Caco-2 (cell line): ENCODE data around the gene TSHZ2. TPM values are rescaled to one million over a fixed set of nuclear protein-coding genes. Genes with fewer than 3 reads are reported as not detected.

Experiments used
- BruUV-seq: library from RNA; stranded (reverse); fragments of 400-500 nt; replicated peaks from 2 replicates; lab custom pipeline; 2021; lab: Mats Ljungman, UMichigan
- CTCF ChIA-PET: fragments of 300-600 bp; sonication (Branson Sonifier 250); formaldehyde crosslinking; loops from one replicate; lab custom pipeline; 2022; ENCODE audit warnings: antibody characterized with exemption; lab: Charles Lee
- POLR2A ChIA-PET: fragments of 300-600 bp; sonication (Branson Sonifier 250); formaldehyde crosslinking; loops from one replicate; lab custom pipeline; 2022; ENCODE audit warnings: antibody characterized with exemption; lab: Charles Lee
- DNase-seq, 2 experiments: peaks; one replicate each; pipeline versions ENCODE4 v3.0.0 to v3.0.0-alpha.2; 2020 to 2022
- H3K27me3 ChIP-seq: replicated peaks from 2 replicates; pipeline ENCODE4 v1.6.0; 2011; ENCODE audit warnings: low read length; ENCODE audit not compliant: control insufficient read depth, insufficient read depth
- H3K36me3 ChIP-seq: 2 replicates; pipeline ENCODE4 v1.5.1; 2011; ENCODE audit warnings: low read length; ENCODE audit not compliant: control insufficient read depth, insufficient read depth
- H3K4me1 ChIP-seq: fragments of 250-450 bp; sonication (Bioruptor Pico); 2 replicates; pipeline ENCODE4 v1.5.1; 2020; ENCODE audit warnings: mild to moderate bottlenecking
- H3K4me3 ChIP-seq: 2 replicates; pipeline ENCODE4 v1.5.1; 2011; ENCODE audit warnings: low read depth, mild to moderate bottlenecking, control low read depth, low read length
- H3K9me3 ChIP-seq: fragments of 250-450 bp; sonication (Bioruptor Pico); 2 replicates; pipeline ENCODE4 v1.5.1; 2020; ENCODE audit warnings: mild to moderate bottlenecking, moderate library complexity
- H3K27ac Mint-ChIP-seq: one replicate; pipeline ENCODE4 v1.8.0; 2022; ENCODE audit warnings: mixed read lengths; ENCODE audit not compliant: unreplicated experiment
- H3K27me3 Mint-ChIP-seq: one replicate; pipeline ENCODE4 v1.8.0; 2022; ENCODE audit warnings: mixed read lengths; ENCODE audit not compliant: insufficient read depth, unreplicated experiment
- H3K36me3 Mint-ChIP-seq: one replicate; pipeline ENCODE4 v1.8.0; 2022; ENCODE audit warnings: mild to moderate bottlenecking, mixed read lengths; ENCODE audit not compliant: insufficient read depth, unreplicated experiment
- H3K4me1 Mint-ChIP-seq: one replicate; pipeline ENCODE4 v1.8.0; 2022; ENCODE audit warnings: low read depth, mixed read lengths; ENCODE audit not compliant: unreplicated experiment
- H3K4me3 Mint-ChIP-seq: one replicate; pipeline ENCODE4 v1.8.0; 2022; ENCODE audit warnings: mild to moderate bottlenecking, moderate library complexity, mixed read lengths; ENCODE audit not compliant: unreplicated experiment
- H3K9me3 Mint-ChIP-seq: one replicate; pipeline ENCODE4 v1.8.0; 2022; ENCODE audit warnings: mixed read lengths; ENCODE audit not compliant: unreplicated experiment
- CTCF ChIP-seq, 2 experiments: fragments of 200-600 bp in 1 of 2; IDR thresholded peaks; 1 replicate in 1 of 2; 2 replicates in 1 of 2; pipeline versions ENCODE4 v1.5.1 to v1.8.0; 2011 to 2022; ENCODE audit warnings: antibody characterized with exemption in 1 of 2, control low read depth in 1 of 2, inconsistent platforms in 1 of 2, low read depth in 1 of 2, low read length in 1 of 2, mild to moderate bottlenecking in 1 of 2, moderate library complexity in 1 of 2; ENCODE audit not compliant: insufficient read depth in 1 of 2, severe bottlenecking in 1 of 2, unreplicated experiment in 1 of 2
- intact Hi-C: fragments of 100-400 bp; cut with micrococcal nuclease; formaldehyde crosslinking; loops from one replicate; pipeline ENCODE4 v1.10.0; 2022; ENCODE audit not compliant: unreplicated experiment
- total RNA-seq: library from RNA; stranded (reverse); gene quantifications from 2 replicates; pipeline ENCODE4 v1.2.3, GENCODE V29; 2022

TSHZ2 gene
- total RNA-seq, 1 experiment from 2014 or later = 0.07 TPM

- no peak for DNase-seq
- H3K9me3 Mint-ChIP-seq = no peaks in the 10 kb centered on the region
- Histone ChIP-seq H3K27me3 (no peaks in the 10 kb centered on the region), H3K36me3 (no peaks in the 10 kb centered on the region), H3K4me3 (no peak overlapping the region), H3K4me1 (no peaks in the 10 kb centered on the region), H3K9me3 (no peaks in the 10 kb centered on the region)
- H3K27ac Mint-ChIP-seq = no peak overlapping the region
- BruUV-seq = no TSS peak
- no peaks in the 10 kb centered on the region for H3K27me3 Mint-ChIP-seq
- no peaks in the 10 kb centered on the region for H3K36me3 Mint-ChIP-seq
- CTCF ChIA-PET = no interaction called here
- no peak for TF ChIP-seq CTCF (IDR thresholded peaks at IDR 0.05; ENCODE audit: insufficient read depth in 1 of 2, low read depth in 1 of 2, low read length in 1 of 2, severe bottlenecking in 1 of 2, unreplicated experiment in 1 of 2)
- no peaks in the 10 kb centered on the region for H3K4me1 Mint-ChIP-seq
- POLR2A ChIA-PET = no interaction called here
- no peak overlapping the region for H3K4me3 Mint-ChIP-seq
- intact Hi-C loops = no loop called here
These were observed 72.1 kb downstream of the TSHZ2 start for GRCh38 chr20:53044296-53044695.

GRCh38 chr20:53045941-53046340 lies 73.8 kb downstream of the TSHZ2 start:
- no TSS peak for BruUV-seq
- Histone ChIP-seq H3K4me1 (no peaks in the 10 kb centered on the region), H3K36me3 (no peaks in the 10 kb centered on the region), H3K27me3 (no peaks in the 10 kb centered on the region), H3K4me3 (no peak overlapping the region), H3K9me3 (no peaks in the 10 kb centered on the region)
- Mint-ChIP-seq H3K4me1 (no peaks in the 10 kb centered on the region), H3K36me3 (no peaks in the 10 kb centered on the region), H3K27me3 (no peaks in the 10 kb centered on the region), H3K9me3 (no peaks in the 10 kb centered on the region), H3K27ac (no peak overlapping the region), H3K4me3 (no peak overlapping the region)
- TF ChIP-seq CTCF (IDR thresholded peaks at IDR 0.05; ENCODE audit: insufficient read depth in 1 of 2, low read depth in 1 of 2, low read length in 1 of 2, severe bottlenecking in 1 of 2, unreplicated experiment in 1 of 2) = no peak
- intact Hi-C loops = no loop called here
- DNase-seq = no peak
- ChIA-PET CTCF (no interaction called here), POLR2A (no interaction called here)

- H3K4me3 Mint-ChIP-seq = no peak overlapping the region
These were observed 75.0 kb downstream of the TSHZ2 start for GRCh38 chr20:53047203-53047602.

More at GRCh38 chr20:53047203-53047602, 75.0 kb downstream of the TSHZ2 start:
- no peaks in the 10 kb centered on the region for H3K4me1 ChIP-seq
- DNase-seq = no peak
- TF ChIP-seq CTCF (IDR thresholded peaks at IDR 0.05; ENCODE audit: insufficient read depth in 1 of 2, low read depth in 1 of 2, low read length in 1 of 2, severe bottlenecking in 1 of 2, unreplicated experiment in 1 of 2) = no peak
- ChIA-PET CTCF (no interaction called here), POLR2A (no interaction called here)
- no peaks in the 10 kb centered on the region for H3K4me1 Mint-ChIP-seq
- H3K27ac Mint-ChIP-seq = no peak overlapping the region
- BruUV-seq = no TSS peak
- H3K27me3 ChIP-seq = no peaks in the 10 kb centered on the region
- no peaks in the 10 kb centered on the region for H3K36me3 ChIP-seq
- H3K36me3 Mint-ChIP-seq = no peaks in the 10 kb centered on the region
- intact Hi-C loops = no loop called here
- no peaks in the 10 kb centered on the region for H3K27me3 Mint-ChIP-seq
- no peaks in the 10 kb centered on the region for H3K9me3 Mint-ChIP-seq
- no peak overlapping the region for H3K4me3 ChIP-seq
- no peaks in the 10 kb centered on the region for H3K9me3 ChIP-seq
